Neural crest cell (in vitro differentiated cells): ENCODE results near the gene ITFG1. TPM values are rescaled to one million over a fixed set of nuclear protein-coding genes. Genes with fewer than 3 reads are reported as not detected.
A peak's percentile ranks its signal among the peaks of the same experiment; 100 is the strongest.
"Not testable (repeated sequence)": the region's sequence is repeated elsewhere in the genome, so short reads cannot be mapped to it uniquely, and the experiment has no call there.

Source experiments
- DNase-seq: peaks from one replicate; pipeline ENCODE4 v3.0.0; 2021; ENCODE audit warnings: low read depth, mixed read lengths, low spot score
- H3K27ac Mint-ChIP-seq: one replicate; pipeline ENCODE4 v1.8.0; 2021; ENCODE audit warnings: mild to moderate bottlenecking, mixed read lengths; ENCODE audit not compliant: unreplicated experiment
- H3K27me3 Mint-ChIP-seq: 2 replicates; pipeline ENCODE4 v1.8.0; 2021; ENCODE audit warnings: low read depth, mild to moderate bottlenecking, mixed read lengths
- H3K36me3 Mint-ChIP-seq: 2 replicates; pipeline ENCODE4 v1.8.0; 2021; ENCODE audit warnings: low read depth, mild to moderate bottlenecking, mixed read lengths
- H3K4me1 Mint-ChIP-seq: 2 replicates; pipeline ENCODE4 v1.8.0; 2021; ENCODE audit warnings: mixed read lengths
- H3K4me3 Mint-ChIP-seq: one replicate; pipeline ENCODE4 v1.8.0; 2021; ENCODE audit warnings: mild to moderate bottlenecking, mixed read lengths
- H3K9me3 Mint-ChIP-seq: 2 replicates; pipeline ENCODE4 v1.8.0; 2021; ENCODE audit warnings: mixed read lengths
- total RNA-seq: library from RNA; stranded (reverse); gene quantifications from 2 replicates; pipeline ENCODE4 v1.2.1, GENCODE V29; 2021
- TF ChIP-seq, protein P1 (sequence below): fragments of 200-600 bp; sonication (generic); conservative IDR thresholded peaks from 2 replicates; pipeline ENCODE4 v1.5.0; 2021; ENCODE audit warnings: antibody characterized with exemption, mild to moderate bottlenecking

The ITFG1 gene
- total RNA-seq, 1 donor from 2014 or later = 30.9 TPM

DNA sequence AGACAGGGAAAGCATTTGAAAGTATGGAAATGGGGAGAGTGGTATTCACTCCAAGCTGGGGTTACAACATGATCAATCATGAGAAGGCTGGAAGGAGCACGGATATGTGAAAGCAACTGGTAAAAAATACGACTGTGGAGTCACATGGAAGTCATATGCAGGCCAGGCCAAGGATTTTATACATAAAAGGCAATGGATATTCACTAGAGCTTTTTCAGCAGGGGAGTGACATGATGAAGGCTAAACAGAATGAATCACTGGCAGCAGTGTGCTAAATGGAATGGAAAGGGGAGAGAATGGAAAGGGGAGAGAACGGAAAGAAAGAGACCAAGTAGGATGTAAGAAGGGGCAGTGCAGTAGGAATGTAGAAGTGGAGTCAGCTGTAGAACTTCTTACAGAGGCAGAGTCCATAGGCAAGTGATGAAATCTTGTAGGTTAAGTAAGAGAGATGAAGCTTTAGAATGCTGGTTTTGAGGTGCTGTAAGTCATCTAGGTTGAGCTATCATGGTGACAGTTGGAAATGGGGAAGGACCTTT lies 304.1 kb downstream of the ITFG1 start:
- H3K9me3 Mint-ChIP-seq = peaks cover 6% of the 10 kb centered on the region
- no peak overlapping the region for H3K27ac Mint-ChIP-seq
- no peaks in the 10 kb centered on the region for H3K27me3 Mint-ChIP-seq
- TF ChIP-seq, protein P1, sequence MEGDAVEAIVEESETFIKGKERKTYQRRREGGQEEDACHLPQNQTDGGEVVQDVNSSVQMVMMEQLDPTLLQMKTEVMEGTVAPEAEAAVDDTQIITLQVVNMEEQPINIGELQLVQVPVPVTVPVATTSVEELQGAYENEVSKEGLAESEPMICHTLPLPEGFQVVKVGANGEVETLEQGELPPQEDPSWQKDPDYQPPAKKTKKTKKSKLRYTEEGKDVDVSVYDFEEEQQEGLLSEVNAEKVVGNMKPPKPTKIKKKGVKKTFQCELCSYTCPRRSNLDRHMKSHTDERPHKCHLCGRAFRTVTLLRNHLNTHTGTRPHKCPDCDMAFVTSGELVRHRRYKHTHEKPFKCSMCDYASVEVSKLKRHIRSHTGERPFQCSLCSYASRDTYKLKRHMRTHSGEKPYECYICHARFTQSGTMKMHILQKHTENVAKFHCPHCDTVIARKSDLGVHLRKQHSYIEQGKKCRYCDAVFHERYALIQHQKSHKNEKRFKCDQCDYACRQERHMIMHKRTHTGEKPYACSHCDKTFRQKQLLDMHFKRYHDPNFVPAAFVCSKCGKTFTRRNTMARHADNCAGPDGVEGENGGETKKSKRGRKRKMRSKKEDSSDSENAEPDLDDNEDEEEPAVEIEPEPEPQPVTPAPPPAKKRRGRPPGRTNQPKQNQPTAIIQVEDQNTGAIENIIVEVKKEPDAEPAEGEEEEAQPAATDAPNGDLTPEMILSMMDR = no peak
- no peaks in the 10 kb centered on the region for H3K4me1 Mint-ChIP-seq
- H3K4me3 Mint-ChIP-seq = no peak overlapping the region
- H3K36me3 Mint-ChIP-seq = peaks cover 23% of the 10 kb centered on the region
- no peak for DNase-seq

DNA sequence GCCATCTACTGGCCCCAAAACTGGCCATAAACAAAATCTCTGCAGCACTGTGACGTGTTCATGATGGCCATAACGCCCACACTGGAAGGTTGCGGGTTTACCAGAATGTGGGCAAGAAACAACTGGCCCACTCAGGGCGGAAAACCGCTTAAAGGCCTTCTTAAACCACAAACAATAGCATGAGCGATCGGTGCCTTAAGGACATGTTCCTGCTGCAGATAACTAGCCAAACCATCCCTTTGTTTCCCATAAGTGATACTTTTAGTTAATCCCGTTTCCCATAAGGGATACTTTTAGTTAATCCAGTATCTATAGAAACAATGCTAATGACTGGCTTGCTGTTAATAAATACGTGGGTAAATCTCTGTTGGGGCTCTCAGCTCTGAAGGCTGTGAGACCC lies 308.4 kb downstream of the ITFG1 start:
- not testable (repeated sequence) for H3K9me3 Mint-ChIP-seq, H3K27ac Mint-ChIP-seq, H3K27me3 Mint-ChIP-seq, DNase-seq, H3K4me3 Mint-ChIP-seq, H3K4me1 Mint-ChIP-seq
- peaks cover 26% of the 10 kb centered on the region for H3K36me3 Mint-ChIP-seq

DNA sequence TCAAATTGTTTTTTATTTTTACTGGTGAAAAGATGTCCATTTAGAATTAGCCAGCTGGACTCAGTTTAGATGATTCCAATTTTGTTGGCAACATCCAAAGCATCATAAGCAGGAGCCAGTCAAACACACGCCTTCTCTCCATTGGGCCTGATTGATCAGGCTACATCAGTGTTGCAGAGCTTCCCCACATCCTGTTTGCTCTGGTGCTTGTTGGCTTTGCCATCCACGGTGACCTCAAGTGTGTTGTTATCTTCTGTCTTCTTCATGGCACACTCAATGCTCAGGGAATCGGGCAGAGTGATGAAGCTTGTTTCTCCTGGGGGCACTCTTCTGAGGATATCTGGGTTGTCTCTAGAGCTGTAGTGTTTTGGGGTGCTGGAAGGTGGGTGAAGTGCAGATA lies 310.8 kb downstream of the ITFG1 start:
- no peak for DNase-seq
- Mint-ChIP-seq H3K9me3 (peaks cover 6% of the 10 kb centered on the region), H3K27me3 (peaks cover 4% of the 10 kb centered on the region), H3K27ac (no peak overlapping the region), H3K4me1 (no peaks in the 10 kb centered on the region), H3K4me3 (no peak overlapping the region), H3K36me3 (peaks cover 19% of the 10 kb centered on the region)
- TF ChIP-seq, protein P1 = no peak

DNA sequence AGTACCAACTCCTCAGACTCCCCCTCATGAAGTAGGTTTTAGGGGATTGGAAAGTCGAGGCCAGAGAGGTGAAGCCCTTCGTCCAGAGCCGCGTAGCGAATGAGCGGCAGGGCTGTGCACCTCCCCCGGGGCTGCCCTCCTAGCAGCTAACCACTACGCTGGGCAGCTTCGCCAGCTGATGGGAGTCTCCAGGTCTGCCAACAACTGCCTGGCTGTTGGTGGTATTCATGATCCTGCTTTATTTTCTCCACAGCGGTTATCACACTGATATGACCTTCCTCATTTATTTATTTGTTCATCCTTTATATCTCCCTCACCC lies 316.3 kb downstream of the ITFG1 start:
- peak overlapping the region; percentile 50 for H3K27ac Mint-ChIP-seq
- peaks cover 31% of the 10 kb centered on the region for H3K4me1 Mint-ChIP-seq
- peak overlapping the region; percentile 77 for H3K4me3 Mint-ChIP-seq
- H3K36me3 Mint-ChIP-seq = no peaks in the 10 kb centered on the region
- DNase-seq = no peak
- H3K9me3 Mint-ChIP-seq = no peaks in the 10 kb centered on the region
- TF ChIP-seq, protein P1 = no peak
- peaks cover 4% of the 10 kb centered on the region for H3K27me3 Mint-ChIP-seq

DNA sequence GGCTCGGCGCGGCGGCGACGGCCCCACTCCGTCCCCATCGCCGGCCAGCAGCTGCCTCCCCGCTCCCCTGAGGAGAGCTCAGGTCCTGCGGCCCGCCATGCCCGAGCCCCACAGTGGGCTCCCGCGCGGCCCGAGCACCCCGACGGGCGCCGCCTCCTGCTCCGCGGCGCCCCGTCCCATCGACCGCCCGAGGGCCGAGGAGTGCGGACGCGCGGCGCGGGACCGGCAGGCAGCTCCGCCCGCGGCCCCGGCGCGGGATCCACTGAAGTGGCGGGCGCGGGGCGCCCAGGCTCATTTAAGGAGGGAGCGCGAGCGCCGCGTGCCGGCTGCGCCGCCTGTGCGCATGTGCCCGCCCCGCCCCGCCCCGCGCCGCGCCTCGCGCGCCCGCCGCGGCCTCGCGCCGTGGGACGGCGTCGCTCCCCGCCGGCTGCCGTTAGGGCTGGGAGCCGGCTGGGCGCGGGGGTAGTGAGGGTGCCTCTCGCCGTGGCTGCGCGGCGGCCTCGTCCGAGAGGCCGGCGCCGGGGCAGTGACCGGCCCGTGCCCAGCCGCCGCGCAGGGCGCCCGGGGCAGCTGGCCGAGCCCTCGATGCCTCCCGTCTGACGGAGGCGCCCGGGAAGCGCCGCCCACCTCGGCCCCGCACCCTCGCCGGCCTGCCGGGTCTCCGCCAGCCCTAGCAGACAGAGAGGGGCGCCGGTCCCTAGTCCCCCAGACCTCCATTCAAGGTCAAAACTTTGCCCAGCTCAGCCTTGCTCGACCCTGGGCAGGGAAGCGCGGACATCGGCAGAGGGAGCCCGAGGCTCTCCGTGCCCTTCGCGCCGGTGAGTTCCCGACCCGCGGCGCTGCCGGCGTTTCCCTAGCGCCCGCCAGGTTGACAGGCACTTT lies 316.9 kb downstream of the ITFG1 start, which contains the start of gene NETO2:
NETO2 (minus strand) TSS at position 269 of the 882 bp plus-strand sequence. CDS start 333 bp downstream, outside the sequence.
- H3K4me3 Mint-ChIP-seq = peak within 1 kb of the TSS; percentile 95
- peak within 1 kb of the TSS; percentile 64 for H3K27ac Mint-ChIP-seq
- H3K4me1 Mint-ChIP-seq = peaks cover 37% of the 10 kb centered on the region
- TF ChIP-seq, protein P1 = peak; percentile 58
- peak; percentile 58 for DNase-seq
- no peaks in the 10 kb centered on the region for H3K9me3 Mint-ChIP-seq
- H3K36me3 Mint-ChIP-seq = no peaks in the 10 kb centered on the region
- H3K27me3 Mint-ChIP-seq = peaks cover 4% of the 10 kb centered on the region
